ENCODE measurements around the gene XRCC3.

- no peak for TF ChIP-seq CTCF (IDR thresholded peaks at IDR 0.05)
- TF ChIP-seq POLR2A (IDR thresholded peaks at IDR 0.05) = no peak
Observed at GRCh38 chr14:103702095-103702494, 13.2 kb downstream of the XRCC3 start.
